Nephron progenitor cell (in vitro differentiated cells): ENCODE data around the gene HAO2.

ENCODE experiments used
- DNase-seq: peaks from one replicate; pipeline ENCODE4 v3.0.0; 2021
- H3K27ac Mint-ChIP-seq: 2 replicates; pipeline ENCODE4 v1.8.0; 2021; ENCODE audit warnings: mild to moderate bottlenecking, moderate library complexity, mixed read lengths
- H3K27me3 Mint-ChIP-seq: 2 replicates; pipeline ENCODE4 v1.8.0; 2021; ENCODE audit warnings: mild to moderate bottlenecking, low read depth, mixed read lengths; ENCODE audit not compliant: poor library complexity
- H3K36me3 Mint-ChIP-seq: 2 replicates; pipeline ENCODE4 v1.8.0; 2021; ENCODE audit warnings: low read depth, mixed read lengths
- H3K4me1 Mint-ChIP-seq: 2 replicates; pipeline ENCODE4 v1.8.0; 2021; ENCODE audit warnings: mixed read lengths
- H3K4me3 Mint-ChIP-seq: 2 replicates; pipeline ENCODE4 v1.8.0; 2021; ENCODE audit warnings: mild to moderate bottlenecking, moderate library complexity, mixed read lengths
- H3K9me3 Mint-ChIP-seq: 2 replicates; pipeline ENCODE4 v1.8.0; 2021; ENCODE audit warnings: mild to moderate bottlenecking, moderate library complexity, mixed read lengths
- TF ChIP-seq, protein P1 (sequence below): fragments of 200-600 bp; sonication (generic); IDR thresholded peaks from 2 replicates; pipeline ENCODE4 v1.5.0; 2021; ENCODE audit warnings: antibody characterized with exemption

Gene HAO2

GRCh38 chr1:119361205-119361604, 7.4 kb upstream of the HAO2 start:
- peaks cover 8% of the 10 kb centered on the region for H3K9me3 Mint-ChIP-seq
- peaks cover 13% of the 10 kb centered on the region for H3K4me1 Mint-ChIP-seq
- no peak overlapping the region for H3K27ac Mint-ChIP-seq
- no peak for DNase-seq
- TF ChIP-seq, protein P1, sequence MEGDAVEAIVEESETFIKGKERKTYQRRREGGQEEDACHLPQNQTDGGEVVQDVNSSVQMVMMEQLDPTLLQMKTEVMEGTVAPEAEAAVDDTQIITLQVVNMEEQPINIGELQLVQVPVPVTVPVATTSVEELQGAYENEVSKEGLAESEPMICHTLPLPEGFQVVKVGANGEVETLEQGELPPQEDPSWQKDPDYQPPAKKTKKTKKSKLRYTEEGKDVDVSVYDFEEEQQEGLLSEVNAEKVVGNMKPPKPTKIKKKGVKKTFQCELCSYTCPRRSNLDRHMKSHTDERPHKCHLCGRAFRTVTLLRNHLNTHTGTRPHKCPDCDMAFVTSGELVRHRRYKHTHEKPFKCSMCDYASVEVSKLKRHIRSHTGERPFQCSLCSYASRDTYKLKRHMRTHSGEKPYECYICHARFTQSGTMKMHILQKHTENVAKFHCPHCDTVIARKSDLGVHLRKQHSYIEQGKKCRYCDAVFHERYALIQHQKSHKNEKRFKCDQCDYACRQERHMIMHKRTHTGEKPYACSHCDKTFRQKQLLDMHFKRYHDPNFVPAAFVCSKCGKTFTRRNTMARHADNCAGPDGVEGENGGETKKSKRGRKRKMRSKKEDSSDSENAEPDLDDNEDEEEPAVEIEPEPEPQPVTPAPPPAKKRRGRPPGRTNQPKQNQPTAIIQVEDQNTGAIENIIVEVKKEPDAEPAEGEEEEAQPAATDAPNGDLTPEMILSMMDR: no peak
- no peaks in the 10 kb centered on the region for H3K36me3 Mint-ChIP-seq
- H3K27me3 Mint-ChIP-seq: peaks cover 6% of the 10 kb centered on the region
- H3K4me3 Mint-ChIP-seq: no peak overlapping the region

DNA sequence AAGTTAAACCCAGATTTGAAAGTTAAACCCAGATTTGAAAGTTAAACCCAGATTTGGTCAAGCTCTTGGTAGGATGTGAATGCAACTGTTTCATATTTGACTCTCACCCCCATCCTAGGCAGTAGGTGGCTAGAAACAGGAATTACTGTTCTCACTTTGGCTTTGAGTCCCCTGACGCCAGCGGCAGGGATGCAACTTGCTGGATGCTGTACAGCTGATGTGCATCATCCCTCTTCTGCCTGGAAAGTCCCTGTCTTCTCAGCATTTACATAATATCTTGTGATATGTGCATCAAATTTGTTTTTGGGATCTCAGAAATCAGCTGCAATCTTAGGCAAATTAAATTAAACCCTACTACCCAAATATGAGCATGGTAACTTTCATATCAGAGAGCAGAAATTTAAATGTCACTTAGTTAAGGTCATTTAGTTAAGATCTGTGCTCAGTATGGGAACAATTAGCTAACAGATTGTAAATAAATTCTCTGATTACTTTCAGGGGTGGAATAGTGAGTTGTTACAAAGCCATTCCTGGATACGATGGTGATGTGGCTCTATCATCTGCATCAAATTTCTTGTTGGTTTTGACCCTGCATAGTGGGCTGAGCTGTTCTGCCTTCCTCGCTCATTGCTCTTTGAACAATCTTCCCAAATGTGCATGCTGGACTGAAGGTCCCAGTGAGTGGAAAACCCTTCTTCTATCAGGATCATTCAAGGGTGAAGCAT, 6.8 kb upstream of the HAO2 start:
- TF ChIP-seq, protein P1: no peak
- H3K9me3 Mint-ChIP-seq: peaks cover 2% of the 10 kb centered on the region
- H3K27me3 Mint-ChIP-seq: peaks cover 6% of the 10 kb centered on the region
- DNase-seq: no peak
- no peaks in the 10 kb centered on the region for H3K36me3 Mint-ChIP-seq
- no peak overlapping the region for H3K27ac Mint-ChIP-seq
- H3K4me1 Mint-ChIP-seq: peaks cover 13% of the 10 kb centered on the region
- H3K4me3 Mint-ChIP-seq: no peak overlapping the region

GRCh38 chr1:119363162-119363561, 5.4 kb upstream of the HAO2 start:
- no peak overlapping the region for H3K27ac Mint-ChIP-seq
- H3K27me3 Mint-ChIP-seq: peaks cover 3% of the 10 kb centered on the region
- no peaks in the 10 kb centered on the region for H3K36me3 Mint-ChIP-seq
- TF ChIP-seq, protein P1: no peak
- H3K4me1 Mint-ChIP-seq: peaks cover 12% of the 10 kb centered on the region
- no peak for DNase-seq
- no peaks in the 10 kb centered on the region for H3K9me3 Mint-ChIP-seq
- H3K4me3 Mint-ChIP-seq: no peak overlapping the region

DNA sequence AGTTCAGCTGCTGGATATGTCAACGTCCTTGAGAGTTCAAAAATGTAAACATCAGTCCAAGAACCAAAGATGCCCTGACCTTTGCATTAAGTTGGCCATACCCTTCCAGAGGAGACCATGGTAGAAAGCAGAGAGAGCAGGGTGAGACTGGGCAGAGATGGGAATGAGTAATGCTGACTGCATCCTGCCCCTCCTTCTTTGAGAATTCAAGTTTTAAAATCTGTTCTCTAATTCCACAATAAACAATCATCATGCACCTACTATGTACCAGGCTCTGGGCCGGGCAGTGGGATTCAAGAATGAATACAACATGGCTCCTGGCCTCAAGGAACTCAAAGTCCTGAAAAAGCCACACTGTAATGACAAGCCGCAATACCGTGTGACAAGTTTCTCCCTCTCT, 3.9 kb upstream of the HAO2 start:
- no peak overlapping the region for H3K4me3 Mint-ChIP-seq
- H3K9me3 Mint-ChIP-seq: no peaks in the 10 kb centered on the region
- TF ChIP-seq, protein P1: no peak
- DNase-seq: no peak
- H3K4me1 Mint-ChIP-seq: peaks cover 6% of the 10 kb centered on the region
- no peaks in the 10 kb centered on the region for H3K36me3 Mint-ChIP-seq
- peaks cover 3% of the 10 kb centered on the region for H3K27me3 Mint-ChIP-seq
- H3K27ac Mint-ChIP-seq: no peak overlapping the region

DNA sequence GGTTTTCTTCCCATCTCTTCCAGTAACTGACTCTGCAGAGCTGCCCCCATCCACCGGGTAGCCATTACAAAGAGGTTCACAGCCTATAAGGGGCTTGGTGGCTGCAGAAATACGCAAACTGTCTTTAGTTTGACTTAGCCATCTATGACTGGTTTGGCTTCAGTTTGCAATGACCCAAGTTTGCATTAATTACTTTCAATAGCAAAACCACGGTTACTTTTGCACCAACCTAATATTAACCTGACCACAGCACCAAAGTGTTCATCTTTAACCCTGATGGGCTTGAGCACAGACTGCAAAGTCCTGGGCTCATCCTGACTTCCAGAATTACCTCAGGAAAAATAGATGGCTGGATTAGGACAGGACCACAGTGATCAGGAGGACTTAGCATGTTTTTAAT, 2.2 kb upstream of the HAO2 start:
- Mint-ChIP-seq H3K36me3 (no peaks in the 10 kb centered on the region), H3K27me3 (peaks cover 3% of the 10 kb centered on the region), H3K27ac (no peak overlapping the region), H3K9me3 (no peaks in the 10 kb centered on the region), H3K4me1 (peaks cover 6% of the 10 kb centered on the region), H3K4me3 (no peak overlapping the region)
- no peak for DNase-seq
- TF ChIP-seq, protein P1: no peak
